A172 (cell line): Measurements from ENCODE around the gene RAB11FIP5. TPM values are rescaled to one million over a fixed set of nuclear protein-coding genes. Genes with fewer than 3 reads are reported as not detected.

Experiments used
- DNase-seq: peaks from one replicate; pipeline ENCODE4 v3.0.0-alpha.2; 2015; ENCODE audit warnings: low spot score
- total RNA-seq: library from RNA; depleted of rRNA; stranded (reverse); fragments of >200 nt; shearing (Covaris generic); gene quantifications from 2 replicates; pipeline ENCODE4 v1.2.3, GENCODE V29; 2014

RAB11FIP5 gene
- total RNA-seq, 1 experiment from 2014 or later = 58.8 TPM

GRCh38 chr2:73087311-73087710 lies 25.4 kb downstream of the RAB11FIP5 start:
- DNase-seq = no peak

GRCh38 chr2:73085691-73086090 lies 27.1 kb downstream of the RAB11FIP5 start:
- DNase-seq = peak; percentile 68

- no peak for DNase-seq
These were observed 27.8 kb downstream of the RAB11FIP5 start for GRCh38 chr2:73084971-73085370.

GRCh38 chr2:73083886-73084800 lies 28.6 kb downstream of the RAB11FIP5 start:
- no peak for DNase-seq

- DNase-seq = no peak
These were observed 30.0 kb downstream of the RAB11FIP5 start for GRCh38 chr2:73082523-73083410.

- DNase-seq = no peak
These were observed 31.5 kb downstream of the RAB11FIP5 start for GRCh38 chr2:73081181-73081671.

- no peak for DNase-seq
These were observed 32.2 kb downstream of the RAB11FIP5 start for GRCh38 chr2:73080321-73081131.

GRCh38 chr2:73079636-73080035 lies 33.1 kb downstream of the RAB11FIP5 start:
- DNase-seq = no peak

- DNase-seq = no peak
These were observed 34.0 kb downstream of the RAB11FIP5 start for GRCh38 chr2:73078457-73079411.

GRCh38 chr2:73077424-73077795 lies 35.3 kb downstream of the RAB11FIP5 start:
- DNase-seq = no peak

- no peak for DNase-seq
These were observed 35.9 kb downstream of the RAB11FIP5 start for GRCh38 chr2:73076701-73077423.

- no peak for DNase-seq
These were observed 37.0 kb downstream of the RAB11FIP5 start for GRCh38 chr2:73075477-73076373.

GRCh38 chr2:73074110-73075069 lies 38.4 kb downstream of the RAB11FIP5 start:
- no peak for DNase-seq

- DNase-seq = no peak
These were observed 40.3 kb downstream of the RAB11FIP5 start for GRCh38 chr2:73072416-73072815.

GRCh38 chr2:73072129-73072395 lies 40.7 kb downstream of the RAB11FIP5 start:
- DNase-seq = no peak

GRCh38 chr2:73071360-73072128 lies 41.2 kb downstream of the RAB11FIP5 start, which contains the start of gene SFXN5:
TSS of gene SFXN5 (minus strand) at chr2:73071712. CDS start at chr2:73071705, 7 bp downstream.
- DNase-seq = peak; percentile 94
